NCI-H2029 treated with DMSO at 0.1 percent for 48 hours (cell line): Measurements from ENCODE around the gene TTC39C.

Experiments used
- DNase-seq: peaks from one replicate; lab custom pipeline; 2025; lab: John Stamatoyannopoulos, UW

Gene TTC39C

DNA sequence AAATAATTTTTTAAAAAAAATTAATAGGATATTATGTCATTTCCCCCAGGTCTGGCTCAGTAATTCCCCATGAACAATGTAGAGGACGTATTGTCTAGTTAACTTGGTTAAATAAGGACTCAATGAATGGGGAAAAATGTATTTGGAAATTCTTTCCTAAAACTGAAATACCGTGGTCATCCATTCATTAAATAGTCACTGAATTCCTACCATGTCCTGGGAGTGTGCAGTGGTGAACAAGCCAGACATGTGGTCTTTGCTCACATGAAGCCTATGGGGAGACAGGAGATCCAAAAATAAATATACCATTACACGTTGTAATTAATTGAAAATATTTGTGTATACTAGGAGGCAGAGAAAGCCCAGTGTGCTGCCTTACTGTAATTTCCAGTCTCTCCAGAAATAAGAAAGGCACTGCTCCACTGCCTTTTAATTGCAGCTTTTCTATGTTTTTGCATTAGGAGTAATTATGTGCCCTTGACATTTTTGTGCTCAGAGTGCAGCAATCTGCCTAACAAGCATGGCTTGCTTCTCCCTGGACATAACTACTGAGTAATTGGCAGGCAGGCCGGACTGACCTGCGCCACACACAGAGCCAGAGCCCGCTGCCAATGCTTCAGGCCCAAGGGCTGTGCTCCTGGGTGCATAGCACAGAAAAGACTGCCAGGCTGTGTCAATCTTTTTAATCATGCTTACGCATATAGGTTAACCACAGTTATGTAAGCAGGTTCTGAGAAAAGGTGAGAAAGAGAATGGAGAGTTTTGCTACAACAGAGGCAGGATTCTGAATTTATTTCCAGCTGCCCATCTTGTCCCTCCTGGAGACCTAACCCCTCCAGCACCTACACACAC is 22.2 kb upstream of the TTC39C start:
- DNase-seq: no peak

GRCh38 chr18:23992941-23993280 is 21.6 kb upstream of the TTC39C start:
- no peak for DNase-seq

DNA sequence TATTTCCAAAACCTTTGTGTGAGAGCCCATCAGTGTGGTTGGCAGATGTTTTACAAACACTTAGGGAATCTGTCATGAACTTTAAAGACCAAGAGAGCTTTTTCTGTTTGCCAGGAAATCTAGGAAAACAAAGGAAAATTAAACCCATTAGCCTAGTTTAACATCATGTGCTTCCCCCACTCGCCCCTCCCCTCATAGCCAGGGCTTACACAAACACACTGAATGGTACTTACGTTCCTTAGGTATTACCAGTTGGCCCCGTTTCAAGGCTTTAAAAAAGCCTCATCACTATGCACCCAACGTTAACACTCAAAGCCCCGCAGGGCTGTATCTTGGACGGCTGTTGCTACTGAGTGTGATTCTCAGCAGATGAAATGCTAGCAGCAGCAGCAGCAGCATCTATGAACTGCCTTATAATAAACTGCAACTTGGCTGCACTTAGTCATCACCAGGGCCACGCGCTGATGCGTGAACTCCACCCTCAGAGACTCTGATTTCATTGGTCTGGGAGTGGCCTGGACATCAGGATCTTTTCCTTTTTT is 20.1 kb upstream of the TTC39C start:
- peak; percentile 94 for DNase-seq

DNA sequence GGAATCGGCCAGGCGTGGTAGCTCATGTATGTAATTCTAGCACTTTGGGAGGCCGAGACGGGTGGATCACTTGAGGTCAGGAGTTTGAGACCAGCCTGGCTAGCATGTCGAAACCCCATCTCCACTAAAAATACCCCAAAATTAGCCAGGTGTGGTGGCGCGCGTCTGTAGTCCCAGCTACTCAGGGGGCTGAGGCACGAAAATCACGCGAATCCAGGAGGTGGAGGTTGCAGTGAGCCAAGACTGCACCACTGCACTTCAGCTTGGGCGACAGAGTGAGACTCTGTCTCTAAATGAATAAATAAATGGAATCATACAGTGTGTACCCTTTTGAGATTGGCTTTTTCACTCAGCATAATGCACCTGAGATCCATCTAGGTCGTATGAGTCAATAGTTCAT is 19.4 kb upstream of the TTC39C start:
- no peak for DNase-seq

- DNase-seq: no peak
Measured at GRCh38 chr18:23998018-23998417, 16.5 kb upstream of the TTC39C start.

DNA sequence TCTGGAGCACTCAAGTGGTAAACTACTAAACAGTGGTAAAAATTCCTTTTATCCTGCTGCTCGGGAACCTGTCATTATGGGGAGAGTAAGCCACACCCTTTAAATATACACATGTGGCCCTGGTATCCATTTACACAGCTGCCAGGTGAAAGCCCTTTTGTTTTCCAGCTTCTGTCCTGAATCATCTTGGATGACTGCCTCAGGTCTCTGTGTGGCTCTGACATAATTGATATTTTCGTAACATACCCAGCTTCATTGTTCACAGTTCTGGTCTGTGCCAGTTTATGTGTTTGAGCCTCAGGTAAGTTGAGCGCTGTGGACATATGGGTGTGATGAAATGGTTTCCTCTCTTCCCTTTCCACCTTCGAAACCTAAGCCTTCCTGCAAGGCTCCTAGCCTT is 15.7 kb upstream of the TTC39C start:
- peak; percentile 91 for DNase-seq

GRCh38 chr18:24000613-24001490 is 13.7 kb upstream of the TTC39C start:
- no peak for DNase-seq

- no peak for DNase-seq
Measured at GRCh38 chr18:24002479-24002878, 12.1 kb upstream of the TTC39C start.

DNA sequence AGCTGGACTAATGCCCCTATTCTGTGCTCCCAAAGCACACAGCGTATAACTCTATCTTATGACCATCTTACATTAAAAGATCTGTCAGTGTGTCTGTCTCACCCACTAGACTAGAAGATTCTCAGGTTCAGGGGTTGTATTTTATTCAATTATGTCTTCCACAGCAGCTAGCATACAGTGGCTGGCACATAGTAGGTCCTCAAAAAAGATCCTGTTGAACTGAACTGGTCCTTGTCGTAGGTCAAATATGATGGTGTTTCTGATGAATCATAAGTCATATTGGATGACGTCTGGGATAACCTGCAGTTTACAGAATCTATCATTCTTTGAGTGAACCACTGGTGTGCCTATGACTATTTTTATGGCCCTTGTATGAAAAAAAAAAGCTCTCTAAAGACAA is 11.3 kb upstream of the TTC39C start:
- no peak for DNase-seq

DNA sequence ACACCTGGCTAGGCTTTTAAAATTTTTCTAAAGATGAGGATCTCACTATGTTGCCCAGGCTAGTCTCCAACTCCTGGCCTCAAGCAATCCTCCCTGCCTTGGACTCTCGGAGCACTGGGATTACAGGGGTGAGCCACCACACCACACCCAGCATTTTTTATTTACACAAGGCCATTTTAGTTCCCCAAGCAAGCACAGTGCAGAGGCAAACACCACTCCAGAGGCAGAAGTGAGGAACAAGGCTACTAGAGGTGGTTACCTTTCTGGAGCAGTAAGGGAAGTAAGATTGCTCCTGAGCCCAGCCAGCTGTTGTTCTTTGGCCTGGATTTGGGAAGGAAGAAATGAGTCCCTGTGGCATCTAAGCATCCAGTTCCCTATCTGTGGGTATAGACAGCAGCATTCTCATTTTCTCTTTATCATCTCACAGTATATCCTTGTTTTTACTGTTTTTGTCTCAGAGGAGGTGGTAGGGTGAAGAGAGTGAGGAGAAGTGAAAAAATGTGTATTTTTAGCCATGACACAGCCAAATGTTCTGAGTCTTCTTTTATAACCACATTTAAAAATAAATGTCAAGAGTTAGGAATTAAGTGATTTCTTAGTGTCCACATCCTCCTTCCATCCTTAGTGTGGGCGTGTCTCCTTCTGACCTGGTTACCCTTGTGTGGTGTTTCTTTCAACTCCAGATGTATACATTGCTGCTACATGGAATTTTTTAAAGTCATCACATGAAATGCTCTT is 10.5 kb upstream of the TTC39C start:
- no peak for DNase-seq

- DNase-seq: no peak
Measured at GRCh38 chr18:24006712-24007313, 7.7 kb upstream of the TTC39C start.

- DNase-seq: no peak
Measured at GRCh38 chr18:24009246-24009645, 5.3 kb upstream of the TTC39C start.

DNA sequence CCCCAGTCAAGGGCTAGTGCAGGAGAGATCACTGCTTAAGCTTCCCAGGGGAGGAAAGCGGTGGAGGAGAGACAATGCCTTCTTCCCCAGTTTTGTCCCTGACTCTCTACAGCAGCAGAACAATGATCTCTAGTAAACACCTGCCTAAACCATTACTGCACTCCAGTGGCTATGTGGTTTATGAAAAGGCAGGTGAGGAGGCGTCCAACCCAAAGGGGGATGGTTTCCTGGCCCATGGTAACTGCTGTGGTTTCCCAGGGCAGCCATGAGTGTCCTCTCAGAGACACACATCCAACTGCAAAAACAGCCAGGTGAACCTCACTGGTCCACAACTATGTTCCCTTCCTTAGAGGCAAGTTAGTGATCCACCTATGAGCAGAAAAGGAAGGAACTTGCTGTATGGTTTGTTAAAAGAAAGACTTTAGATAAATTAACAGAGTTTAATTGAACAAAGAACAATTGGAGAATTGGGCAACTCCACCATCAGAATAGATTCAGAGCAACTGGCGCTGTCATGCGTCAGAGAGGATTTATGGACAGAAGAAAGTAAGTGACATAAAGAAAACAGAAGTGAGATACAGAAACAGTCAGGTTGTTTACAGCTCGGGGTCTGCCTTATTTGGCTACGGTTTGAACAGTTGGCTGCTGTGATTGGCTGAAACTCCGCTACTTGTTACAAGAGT is 4.8 kb upstream of the TTC39C start:
- DNase-seq: peak; percentile 76

GRCh38 chr18:24010673-24011072 is 3.9 kb upstream of the TTC39C start:
- DNase-seq: no peak

- no peak for DNase-seq
Measured at GRCh38 chr18:24011123-24011917, 3.2 kb upstream of the TTC39C start.

DNA sequence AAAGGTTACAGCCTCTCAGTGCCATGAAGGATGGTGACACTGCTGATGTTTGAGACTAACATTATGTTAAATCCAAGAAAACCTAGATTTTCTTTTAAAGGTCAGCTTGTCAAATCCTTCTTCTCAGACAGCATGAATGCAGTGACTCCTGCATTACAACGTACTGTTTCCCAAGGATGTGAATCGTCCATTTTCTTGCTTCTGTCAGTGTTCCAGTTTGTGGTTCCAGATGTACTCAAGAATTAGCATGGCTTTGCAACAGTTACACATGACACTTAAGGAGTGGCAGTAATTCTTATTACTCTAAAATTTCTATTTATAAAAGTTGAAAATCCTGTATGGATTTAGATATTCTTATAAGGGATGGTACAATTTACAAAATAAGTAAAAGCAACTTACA is 1.5 kb upstream of the TTC39C start:
- no peak for DNase-seq

DNA sequence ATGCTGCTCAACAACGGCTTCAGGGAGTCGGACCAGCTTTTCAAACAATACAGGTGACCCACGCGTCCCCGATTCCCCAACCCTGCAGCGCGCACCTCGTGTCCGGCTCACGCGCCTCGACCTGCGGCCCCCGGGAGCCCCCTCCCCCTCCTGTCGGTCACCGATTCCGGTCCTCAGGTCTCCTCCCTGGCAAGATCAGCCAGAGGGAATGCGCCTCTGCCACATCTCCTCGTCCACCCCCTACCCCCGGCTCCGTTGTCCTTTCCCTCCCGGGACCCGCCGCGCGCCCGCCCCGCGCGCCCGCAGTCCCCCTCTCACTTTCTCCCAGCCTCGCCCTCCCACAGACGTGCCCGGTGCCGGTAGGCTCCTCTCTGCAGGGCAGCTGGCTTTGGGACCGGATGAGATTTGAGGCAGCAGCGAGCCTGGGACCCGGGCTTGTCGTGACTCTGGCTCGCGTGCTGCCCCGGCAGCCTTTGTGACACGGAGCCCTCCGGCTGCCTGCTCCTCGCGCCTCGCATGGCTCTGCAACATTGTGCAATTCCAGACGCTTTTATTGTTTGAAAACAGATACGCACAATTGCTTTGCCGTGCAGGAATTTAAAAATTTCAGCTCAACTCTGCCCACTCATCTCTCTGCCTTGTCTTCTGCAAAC is 558 bp downstream of the TTC39C start:
- no peak for DNase-seq

- DNase-seq: no peak
Measured at GRCh38 chr18:24015639-24016631, 1.4 kb downstream of the TTC39C start.

DNA sequence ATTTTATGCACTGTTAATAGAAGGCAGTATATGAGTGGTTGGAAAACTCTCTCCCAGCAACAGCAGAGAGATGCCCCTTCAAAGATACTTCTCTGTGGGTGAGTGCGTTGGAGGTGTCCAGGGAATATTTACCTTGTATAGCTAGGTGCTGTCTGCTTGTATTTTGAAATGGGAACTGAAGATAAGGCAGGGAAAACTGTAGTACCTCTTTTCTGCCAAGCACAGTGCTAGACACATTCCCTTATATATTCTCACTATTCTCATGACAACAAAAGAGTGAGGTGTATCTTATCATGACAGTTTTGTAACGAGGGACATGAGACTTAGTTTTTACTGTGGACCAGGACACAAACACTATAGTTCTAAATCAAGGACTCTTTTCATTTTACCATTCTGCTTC is 2.1 kb downstream of the TTC39C start:
- no peak for DNase-seq
